CD14-positive monocyte (primary cell): ENCODE measurements around the gene STXBP2. TPM values are rescaled to one million over a fixed set of nuclear protein-coding genes. Genes with fewer than 3 reads are reported as not detected.

Source experiments
- DNase-seq, 3 donors: peaks; one replicate each; pipeline ENCODE4 v3.0.0-alpha.2; 2011 to 2022
- H2AFZ ChIP-seq: 2 replicates; pipeline ENCODE4 v1.6.0; 2012; ENCODE audit warnings: mild to moderate bottlenecking, low read depth, low read length, inconsistent platforms; ENCODE audit not compliant: insufficient read depth, poor library complexity, severe bottlenecking
- H3K27ac ChIP-seq, 2 donors: 1 replicate in 1 of 2; 2 replicates in 1 of 2; pipeline ENCODE4 v1.5.1; 2012 to 2013; ENCODE audit warnings: low read length in 2 of 2, control low read depth in 1 of 2, inconsistent platforms in 1 of 2, low read depth in 1 of 2, mild to moderate bottlenecking in 1 of 2
- H3K27me3 ChIP-seq, 2 donors: one replicate each; pipeline versions ENCODE4 v1.6.0 to v1.6.1; 2011 to 2013; ENCODE audit warnings: low read length in 2 of 2; ENCODE audit not compliant: control insufficient read depth in 2 of 2, insufficient read depth in 2 of 2
- H3K36me3 ChIP-seq, 2 donors: replicated peaks in 1 of 2; 1 replicate in 1 of 2; 2 replicates in 1 of 2; pipeline versions ENCODE4 v1.5.1 to v1.6.1; 2012 to 2013; ENCODE audit warnings: low read length in 2 of 2, control low read depth in 1 of 2, inconsistent platforms in 1 of 2, mild to moderate bottlenecking in 1 of 2; ENCODE audit not compliant: insufficient read depth in 2 of 2, control insufficient read depth in 1 of 2
- H3K4me1 ChIP-seq, 2 donors: 1 replicate in 1 of 2; 2 replicates in 1 of 2; pipeline versions ENCODE4 v1.5.1 to v1.6.1; 2012 to 2013; ENCODE audit warnings: low read length in 2 of 2, control low read depth in 1 of 2, inconsistent platforms in 1 of 2, mild to moderate bottlenecking in 1 of 2, moderate library complexity in 1 of 2; ENCODE audit not compliant: insufficient read depth in 2 of 2, control insufficient read depth in 1 of 2
- H3K4me2 ChIP-seq: replicated peaks from 2 replicates; pipeline ENCODE3; 2012; ENCODE audit warnings: low read length, moderate library complexity, mild to moderate bottlenecking; ENCODE audit not compliant: poor library complexity, severe bottlenecking; ENCODE audit errors: extremely low read depth
- H3K4me3 ChIP-seq, 3 experiments: fragments of 200-600 bp in 1 of 3; sonication (generic) in 1 of 3; replicated peaks in 1 of 3; 1 replicate in 2 of 3; 2 replicates in 1 of 3; pipeline ENCODE4 v1.5.1; 2011 to 2013; ENCODE audit warnings: low read length in 3 of 3, mild to moderate bottlenecking in 3 of 3, control low read depth in 2 of 3, low read depth in 2 of 3, inconsistent platforms in 1 of 3, moderate library complexity in 1 of 3
- H3K79me2 ChIP-seq: 2 replicates; pipeline ENCODE4 v1.6.0; 2012; ENCODE audit warnings: mild to moderate bottlenecking, control low read depth, inconsistent platforms, low read length, moderate library complexity; ENCODE audit not compliant: insufficient read depth
- H3K9ac ChIP-seq: 2 replicates; pipeline ENCODE4 v1.6.0; 2017; ENCODE audit warnings: low read length, mild to moderate bottlenecking; ENCODE audit not compliant: insufficient read depth, poor library complexity, severe bottlenecking
- H3K9me3 ChIP-seq, 2 donors: replicated peaks in 1 of 2; 1 replicate in 1 of 2; 2 replicates in 1 of 2; pipeline versions ENCODE4 v1.5.1 to v1.6.1; 2012 to 2013; ENCODE audit warnings: low read length in 2 of 2, control low read depth in 1 of 2; ENCODE audit not compliant: control insufficient read depth in 1 of 2, insufficient read depth in 1 of 2
- H4K20me1 ChIP-seq: 2 replicates; pipeline ENCODE4 v1.6.0; 2012; ENCODE audit warnings: mild to moderate bottlenecking, low read length, control low read depth, moderate library complexity; ENCODE audit not compliant: insufficient read depth
- H3K27ac Mint-ChIP-seq, 7 donors: one replicate each; pipeline ENCODE4 v1.8.0; 2020; ENCODE audit warnings: mild to moderate bottlenecking in 7 of 7, mixed read lengths in 7 of 7, moderate library complexity in 6 of 7, inconsistent platforms in 2 of 7
- H3K27me3 Mint-ChIP-seq, 3 donors: one replicate each; pipeline ENCODE4 v1.8.0; 2021 to 2022; ENCODE audit warnings: low read depth in 3 of 3, mild to moderate bottlenecking in 3 of 3, mixed read lengths in 3 of 3, moderate library complexity in 3 of 3, inconsistent platforms in 1 of 3
- H3K36me3 Mint-ChIP-seq, 2 donors: one replicate each; pipeline ENCODE4 v1.8.0; 2020; ENCODE audit warnings: mixed read lengths in 2 of 2, inconsistent platforms in 1 of 2, mild to moderate bottlenecking in 1 of 2
- H3K4me1 Mint-ChIP-seq: one replicate; pipeline ENCODE4 v1.8.0; 2020; ENCODE audit warnings: mild to moderate bottlenecking, mixed read lengths
- H3K4me3 Mint-ChIP-seq, 2 donors: one replicate each; pipeline ENCODE4 v1.8.0; 2020; ENCODE audit warnings: mild to moderate bottlenecking in 2 of 2, mixed read lengths in 2 of 2, moderate library complexity in 1 of 2
- H3K9me3 Mint-ChIP-seq, 7 donors: one replicate each; pipeline ENCODE4 v1.8.0; 2020 to 2022; ENCODE audit warnings: mixed read lengths in 7 of 7, mild to moderate bottlenecking in 6 of 7, moderate library complexity in 6 of 7, inconsistent platforms in 2 of 7
- CTCF ChIP-seq: fragments of 200-600 bp; IDR thresholded peaks from one replicate; pipeline ENCODE4 v1.8.0; 2022; ENCODE audit warnings: antibody characterized with exemption, mild to moderate bottlenecking
- WGBS: methylation state at CpG from one replicate; pipeline ENCODE4 v1.1.5; 2013; ENCODE audit warnings: missing lambda C conversion rate; ENCODE audit not compliant: insufficient coverage; 5-methylcytosine and 5-hydroxymethylcytosine counted together
- intact Hi-C, 2 donors: fragments of 100-400 bp; cut with micrococcal nuclease; formaldehyde crosslinking; loops; one replicate each; pipeline versions ENCODE4 v1.15.0 to v1.15.1; 2023
- polyA plus RNA-seq, 3 donors: library from polyadenylated mRNA; depleted of rRNA in 1 of 3; unstranded in 2 of 3; stranded (reverse) in 1 of 3; fragments of 300-500 nt in 2 of 3; fragments of >200 nt in 1 of 3; fragmentation: Illumina TruSeq in 2 of 3; gene quantifications; 1 replicate in 2 of 3; 2 replicates in 1 of 3; pipeline ENCODE4 v1.2.3, GENCODE V29; 2012 to 2021

The STXBP2 gene
- polyA plus RNA-seq, 3 donors = 249 to 846 (median 327) TPM

GRCh38 chr19:7617172-7617571 is 19.7 kb upstream of the STXBP2 start:
- H3K36me3 ChIP-seq = peaks cover 30 to 41% of the 10 kb centered on the region in 2 donors

GRCh38 chr19:7617735-7618134 is 19.2 kb upstream of the STXBP2 start:
- Histone ChIP-seq H3K27ac (no peak overlapping the region), H3K4me1 (peaks cover 0 to 14% of the 10 kb centered on the region in 2 donors), H3K27me3 (no peaks in the 10 kb centered on the region), H3K4me3 (no peak overlapping the region), H3K9me3 (no peaks in the 10 kb centered on the region), H2AFZ (no peak overlapping the region), H4K20me1 (no peaks in the 10 kb centered on the region), H3K79me2 (no peaks in the 10 kb centered on the region), H3K36me3 (peaks cover 35 to 46% of the 10 kb centered on the region in 2 donors), H3K4me2 (no peak overlapping the region), H3K9ac (no peak overlapping the region)
- Mint-ChIP-seq H3K27ac (peak overlapping the region in 3 of 7 donors; percentile 50 to 81 (median 62)), H3K9me3 (peaks cover 0 to 7% (median 0%) of the 10 kb centered on the region in 7 donors), H3K4me1 (peaks cover 17% of the 10 kb centered on the region), H3K4me3 (no peak overlapping the region), H3K27me3 (peaks cover 2% of the 10 kb centered on the region in 3 donors), H3K36me3 (peaks cover 44 to 52% of the 10 kb centered on the region in 2 donors)
- no peak for TF ChIP-seq CTCF
- DNase-seq = no peak
- WGBS = 70% methylated on average over 28 of the region's 28 CpGs
- intact Hi-C loops = no loop called here

More at GRCh38 chr19:7617172-7617571, 19.7 kb upstream of the STXBP2 start:
- H3K9ac ChIP-seq = no peak overlapping the region
- H2AFZ ChIP-seq = no peak overlapping the region
- DNase-seq = no peak
- Mint-ChIP-seq H3K9me3 (peaks cover 0 to 7% (median 0%) of the 10 kb centered on the region in 7 donors), H3K27me3 (peaks cover 2% of the 10 kb centered on the region in 3 donors), H3K27ac (peak overlapping the region in 2 of 7 donors; percentile 41 to 51), H3K4me1 (peaks cover 17% of the 10 kb centered on the region), H3K4me3 (no peak overlapping the region), H3K36me3 (peaks cover 39 to 47% of the 10 kb centered on the region in 2 donors)
- no peak overlapping the region for H3K27ac ChIP-seq
- H3K4me2 ChIP-seq = no peak overlapping the region
- H3K79me2 ChIP-seq = no peaks in the 10 kb centered on the region
- intact Hi-C loops = no loop called here
- no peak overlapping the region for H3K4me3 ChIP-seq
- H4K20me1 ChIP-seq = no peaks in the 10 kb centered on the region
- no peaks in the 10 kb centered on the region for H3K27me3 ChIP-seq
- H3K4me1 ChIP-seq = peaks cover 0 to 14% of the 10 kb centered on the region in 2 donors
- H3K9me3 ChIP-seq = no peaks in the 10 kb centered on the region
- no peak for TF ChIP-seq CTCF
- WGBS = 98% methylated on average over 5 of the region's 12 CpGs
